HG03520 (cell line): ENCODE data around the gene NOTCH2.
A peak's percentile ranks its signal among the peaks of the same experiment; 100 is the strongest.

ENCODE experiments used
- ATAC-seq: cut with Tn5 transposase; IDR thresholded peaks from one replicate; pipeline ENCODE4 v1.9.1; 2021; ENCODE audit warnings: mild to moderate bottlenecking, moderate library complexity; ENCODE audit not compliant: unreplicated experiment

Gene NOTCH2

DNA sequence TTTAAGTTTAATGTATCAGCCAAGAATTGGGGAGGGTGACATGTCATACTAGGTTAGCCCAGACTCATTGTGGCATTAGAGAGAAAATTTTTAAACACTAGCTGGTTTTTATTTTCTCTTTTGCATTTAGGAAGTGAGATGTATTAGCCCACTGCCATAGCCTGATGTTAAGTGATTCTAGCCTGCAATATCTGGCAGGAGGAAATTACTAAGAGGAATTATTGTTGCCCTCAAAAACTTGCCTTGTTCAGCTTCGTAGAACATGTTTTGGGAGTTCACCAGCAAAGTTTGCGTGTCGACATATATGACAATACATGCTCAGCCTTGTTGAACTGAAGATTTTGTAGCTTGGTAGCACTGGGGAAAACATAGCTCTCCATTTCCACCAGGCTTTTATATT lies 185.6 kb downstream of the NOTCH2 start:
- no peak for ATAC-seq

DNA sequence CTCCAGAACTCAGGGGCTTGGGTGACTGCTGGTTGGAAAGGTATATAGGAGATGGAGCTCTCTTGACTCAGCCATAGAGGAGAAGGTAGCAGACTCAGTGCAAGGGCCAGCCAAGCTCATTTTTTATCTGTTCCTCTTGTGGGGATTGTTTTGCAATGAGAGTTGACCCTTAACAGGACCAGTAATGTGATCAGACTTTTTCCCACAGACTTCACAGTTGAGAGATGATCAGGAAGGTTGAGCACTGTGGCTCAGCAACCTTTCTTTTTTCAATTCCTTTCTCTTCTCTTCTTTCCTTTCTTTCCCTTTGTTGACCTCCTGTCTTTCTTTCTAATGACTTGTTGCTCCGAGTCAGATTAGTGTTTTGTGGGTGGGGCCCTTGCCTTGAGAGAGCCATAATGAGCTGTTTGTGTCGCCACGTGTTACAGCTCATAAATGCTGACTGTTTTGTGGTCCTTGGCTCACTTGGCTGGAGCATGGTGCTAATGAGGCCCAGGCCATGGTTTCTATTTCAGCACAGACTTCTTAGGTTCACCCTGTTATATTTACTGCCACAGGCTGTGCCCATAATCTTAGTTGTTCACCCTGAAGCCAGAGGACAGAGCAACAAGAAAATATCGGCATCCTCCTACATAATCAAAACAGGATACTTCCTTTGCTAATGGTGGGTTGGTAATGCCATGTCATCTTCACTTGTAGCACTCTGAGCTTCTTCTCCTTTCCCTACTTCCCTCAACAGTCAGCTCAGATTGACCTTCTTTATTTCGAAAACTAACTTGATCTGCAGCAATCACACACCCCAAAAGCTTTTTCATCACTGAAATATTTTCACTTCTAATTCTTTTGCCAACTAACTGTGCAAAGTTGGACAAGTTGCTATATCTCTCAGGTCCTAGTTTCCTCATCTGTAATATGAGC lies 187.1 kb downstream of the NOTCH2 start:
- no peak for ATAC-seq

DNA sequence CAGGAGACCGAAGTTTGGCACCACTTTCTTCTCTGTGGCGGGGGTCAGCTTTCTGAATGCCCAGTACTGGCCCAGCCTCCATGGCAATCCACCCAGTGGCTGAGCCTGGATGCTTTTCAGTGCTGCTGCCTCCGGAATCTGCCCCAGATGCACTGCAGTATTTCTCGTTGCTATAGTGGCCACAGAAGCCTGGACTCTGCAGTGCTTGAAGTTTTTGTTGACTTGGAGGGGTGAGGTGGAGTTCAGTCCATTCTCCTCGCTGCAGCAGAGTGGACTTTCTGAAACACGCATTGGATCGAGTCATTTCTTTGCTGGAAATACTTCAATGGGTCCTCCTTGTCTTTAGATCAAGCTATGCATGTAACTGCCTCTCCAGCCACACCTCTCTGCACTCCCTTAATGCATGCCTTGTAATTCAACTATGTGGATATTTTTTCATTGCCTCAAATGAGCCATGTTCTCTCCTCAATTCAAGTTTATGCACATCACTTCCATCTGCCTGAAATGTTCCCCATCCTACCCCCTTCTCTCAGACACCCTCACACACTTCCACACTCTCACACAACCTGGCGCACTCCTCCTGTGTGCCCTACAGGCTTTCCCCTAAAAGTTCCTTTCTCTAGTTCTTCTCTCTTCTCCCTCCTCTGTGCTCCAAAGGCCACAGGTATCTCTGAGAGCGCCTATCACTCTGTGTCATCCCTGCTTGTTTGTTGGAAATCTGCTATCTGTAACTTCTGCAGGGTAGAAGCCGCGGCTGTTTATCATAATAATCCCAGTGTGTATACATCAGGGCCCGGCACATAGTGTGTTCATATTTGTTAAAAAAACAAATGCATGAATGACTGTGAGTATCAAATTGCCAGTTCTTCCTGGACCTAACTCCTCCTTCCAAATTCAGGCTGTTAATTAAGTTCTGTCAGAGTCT lies 189.7 kb downstream of the NOTCH2 start:
- ATAC-seq, result no peak

DNA sequence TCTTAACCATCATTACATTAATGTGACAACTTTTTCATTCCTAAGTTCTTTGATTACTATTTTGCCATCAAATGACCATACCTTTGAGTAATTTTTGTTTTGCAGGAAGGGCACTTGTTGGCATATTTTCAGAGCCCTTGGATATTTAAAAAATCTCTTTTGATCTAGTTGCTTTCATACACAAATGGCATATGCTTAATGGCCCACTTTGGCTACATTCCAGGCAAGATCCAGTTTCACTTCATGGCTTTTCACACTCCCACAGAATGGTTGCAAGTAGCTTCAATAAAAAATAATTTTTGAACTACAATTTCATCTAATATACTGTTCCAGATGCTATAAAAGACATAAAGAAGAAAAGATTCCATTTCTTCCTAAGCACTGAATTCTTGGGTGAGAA lies 191.3 kb downstream of the NOTCH2 start:
- no peak for ATAC-seq

DNA sequence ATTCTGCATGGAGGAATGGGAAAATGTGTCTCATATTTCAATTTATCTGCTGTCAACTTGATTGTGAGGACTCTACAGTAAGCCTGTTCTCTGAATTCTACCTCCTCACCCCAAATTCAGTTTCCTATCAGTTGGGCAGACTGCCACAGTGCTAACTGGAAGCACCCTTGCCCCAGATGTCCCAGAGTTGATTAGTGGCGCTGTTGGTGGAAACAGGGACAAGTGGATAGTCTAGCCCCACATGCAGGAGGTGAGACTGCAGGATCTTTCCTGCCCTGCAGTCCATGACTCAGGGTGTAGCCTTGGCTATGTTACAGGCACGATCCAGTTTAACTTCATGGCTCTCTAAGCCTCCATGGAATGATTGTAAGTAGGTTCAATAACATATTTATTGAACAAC lies 195.3 kb downstream of the NOTCH2 start:
- ATAC-seq, result no peak

DNA sequence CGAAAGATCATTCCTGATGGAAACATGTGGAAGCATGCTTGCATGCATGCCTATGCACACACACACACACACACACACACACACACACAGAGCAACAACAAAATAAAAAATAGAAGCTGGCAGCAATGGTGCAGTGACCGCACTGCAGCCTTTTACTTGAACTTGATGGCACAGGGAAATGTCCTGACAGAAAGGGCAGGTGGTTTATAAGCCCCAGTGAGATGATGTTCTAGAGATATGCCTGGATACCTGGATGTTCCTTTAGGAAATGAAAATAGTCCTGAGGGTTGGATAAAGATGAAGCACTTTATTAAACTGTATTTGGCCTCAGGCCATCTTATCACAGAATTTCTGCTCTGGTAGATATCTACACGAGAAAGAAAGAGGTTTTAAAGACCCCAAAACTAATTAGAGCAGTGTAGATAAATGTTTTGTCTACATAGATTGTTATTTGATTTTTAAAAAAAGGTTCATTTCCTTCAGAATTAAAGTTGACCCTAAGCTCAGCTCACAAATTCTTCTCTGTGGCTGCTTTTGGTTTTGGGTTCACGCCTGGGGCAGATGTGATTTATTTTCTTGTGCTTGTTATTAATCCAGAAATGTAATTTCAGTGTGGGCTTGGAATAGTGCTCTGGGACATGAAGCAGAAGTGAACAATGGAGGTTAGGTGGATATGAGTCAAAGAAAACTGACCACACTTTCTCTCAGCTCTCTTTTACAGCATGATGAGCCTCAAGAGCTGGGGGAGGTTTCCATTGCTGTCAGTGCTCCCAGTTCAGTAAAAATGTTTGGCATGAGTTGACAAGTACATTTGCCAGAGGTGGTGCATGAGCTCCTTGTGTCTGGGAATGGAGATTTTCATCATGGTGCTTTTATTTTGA lies 196.1 kb downstream of the NOTCH2 start:
- ATAC-seq, result no peak

DNA sequence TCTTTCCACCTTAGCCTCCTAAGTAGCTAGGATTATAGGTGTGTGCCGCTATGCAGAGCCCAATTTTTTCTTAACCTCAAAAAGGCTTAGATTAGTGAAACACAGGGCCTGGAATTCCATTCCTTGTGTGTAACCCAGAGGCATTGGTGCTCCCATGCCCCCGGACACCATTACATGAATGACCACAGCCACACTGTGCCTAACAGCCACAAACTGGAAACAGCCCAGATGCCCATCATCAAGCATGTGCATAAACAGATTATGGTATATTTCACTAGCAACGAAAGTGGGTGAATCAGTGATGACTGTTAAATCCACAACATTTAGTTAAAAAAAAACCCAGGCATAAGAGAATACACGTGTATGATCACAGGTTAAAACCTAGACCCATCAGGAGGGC lies 197.6 kb downstream of the NOTCH2 start:
- no peak for ATAC-seq

DNA sequence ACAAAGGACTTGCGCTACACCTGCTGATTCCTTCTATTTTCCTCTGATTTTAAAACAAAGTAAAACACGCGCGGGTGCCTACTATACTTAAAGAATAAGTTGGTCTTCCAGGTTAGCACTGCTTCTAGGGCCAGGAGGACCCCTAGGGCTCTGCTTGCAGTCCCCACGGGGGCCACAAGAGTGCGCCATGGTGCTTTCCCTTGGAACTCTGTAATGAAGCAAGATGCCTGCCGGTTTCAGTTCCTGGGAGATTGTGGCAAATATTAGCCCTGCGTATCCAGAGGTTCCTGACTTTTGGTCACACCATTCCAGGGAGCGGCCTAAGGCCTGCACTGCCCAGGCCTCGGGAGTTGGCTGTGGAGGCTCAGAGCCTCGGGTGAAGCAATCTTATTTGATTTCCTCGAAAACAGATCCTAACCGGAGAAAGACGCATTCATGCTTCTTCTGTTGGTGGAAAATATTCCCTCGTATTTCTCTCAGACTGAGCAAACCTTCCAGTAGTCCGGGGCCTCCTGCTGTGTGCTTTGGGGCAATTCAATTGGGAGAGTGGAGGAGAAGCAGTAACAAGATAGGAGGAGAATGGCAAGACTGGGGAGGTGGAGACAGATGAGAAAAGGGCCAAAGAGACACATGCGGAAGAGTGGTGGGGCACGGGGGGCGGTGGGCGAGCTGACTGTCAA lies 198.4 kb downstream of the NOTCH2 start:
- peak; percentile 58 for ATAC-seq

DNA sequence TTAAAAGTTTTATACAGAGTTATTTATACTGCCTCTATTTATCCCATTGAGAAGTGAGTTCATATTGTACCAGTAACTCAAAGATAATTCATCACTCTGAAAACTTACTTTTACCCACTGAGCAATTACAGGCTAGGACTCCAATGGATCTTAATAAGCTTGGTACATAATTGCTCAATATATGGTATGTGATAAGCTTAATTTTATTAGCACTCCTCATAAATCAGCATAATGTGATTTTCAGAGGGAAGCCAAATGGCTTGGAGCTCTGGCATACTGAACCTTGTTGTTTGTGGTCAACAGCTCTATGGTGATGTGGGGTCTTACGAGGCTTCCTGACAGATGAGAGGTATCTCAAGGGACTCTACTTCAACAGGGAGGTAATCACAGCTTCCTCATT lies 199.5 kb downstream of the NOTCH2 start:
- no peak for ATAC-seq

DNA sequence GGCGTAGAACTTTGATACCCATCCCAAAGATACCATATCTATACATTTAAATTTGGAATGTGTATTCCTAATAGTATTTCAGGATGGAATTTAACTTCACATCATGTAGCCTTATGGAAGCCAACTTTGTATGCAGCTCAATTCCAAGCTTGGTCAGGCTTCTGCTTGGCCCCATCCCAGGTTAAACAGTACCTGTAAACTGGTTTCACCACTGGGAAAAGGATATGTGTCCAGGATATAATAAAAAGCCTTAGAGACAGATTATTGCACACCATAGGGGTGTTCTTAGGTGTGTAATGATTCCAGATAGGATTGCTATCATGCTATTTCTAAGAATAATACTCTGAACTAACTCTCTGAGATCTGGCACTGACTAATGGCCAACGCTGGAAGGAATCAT lies 201.3 kb downstream of the NOTCH2 start:
- no peak for ATAC-seq

DNA sequence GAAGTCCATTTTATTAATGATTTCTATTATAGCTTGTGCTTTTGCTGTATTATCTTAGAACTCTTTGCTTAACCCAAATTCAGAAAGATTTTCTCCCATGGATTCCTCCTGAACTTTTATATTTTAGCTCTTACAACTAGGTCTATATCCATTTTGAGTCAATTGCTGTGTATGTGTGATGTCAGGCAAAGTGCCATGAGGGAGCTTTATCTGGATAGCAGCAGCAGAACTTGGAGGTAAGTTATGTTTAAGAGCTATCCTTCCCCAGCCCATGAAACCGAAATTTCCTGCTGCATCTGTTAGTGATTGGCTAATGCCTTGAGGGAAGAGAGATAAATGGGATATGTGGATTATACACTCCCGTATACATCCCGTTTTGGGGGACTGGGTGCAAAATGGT lies 203.0 kb downstream of the NOTCH2 start:
- ATAC-seq, result no peak

DNA sequence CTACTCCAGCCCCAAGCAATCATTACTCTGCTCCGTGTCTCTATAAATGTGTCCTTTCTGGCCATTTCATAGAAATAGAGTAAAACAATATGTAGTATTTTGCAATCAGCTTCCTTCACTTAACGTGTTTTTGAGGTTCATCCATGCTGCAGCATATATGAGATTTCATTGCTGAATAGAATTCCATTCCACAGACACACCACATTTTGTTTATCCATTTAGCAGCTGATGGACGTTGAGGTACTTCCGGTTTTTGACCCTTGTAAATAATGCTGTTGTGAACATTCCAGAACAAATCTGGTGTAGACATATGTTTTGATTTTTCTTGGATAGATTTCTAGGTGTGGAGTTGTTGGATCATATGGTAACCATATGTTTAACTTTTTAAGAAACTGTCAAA lies 203.8 kb downstream of the NOTCH2 start:
- ATAC-seq, result no peak

DNA sequence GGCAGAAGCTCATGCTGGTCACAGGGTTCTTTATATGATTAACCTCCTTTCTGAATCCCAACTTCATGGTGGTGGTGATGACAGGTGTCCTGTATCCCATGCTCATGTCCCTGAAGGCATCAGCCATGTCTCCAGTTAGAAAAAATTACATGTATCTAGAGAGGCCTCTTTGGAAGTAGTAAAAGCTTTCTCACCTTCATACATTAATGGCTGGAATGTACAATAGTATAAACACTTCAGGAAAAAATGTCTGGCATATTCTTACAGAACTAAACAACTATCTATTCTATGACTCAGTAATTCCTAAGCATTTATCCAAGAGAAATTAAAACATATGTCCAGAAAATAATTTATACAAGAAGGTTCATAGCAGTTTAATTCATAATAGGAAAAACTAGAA lies 207.2 kb downstream of the NOTCH2 start:
- no peak for ATAC-seq
